Measurements from ENCODE around the gene COL6A3. TPM values are rescaled to one million over a fixed set of nuclear protein-coding genes. Genes with fewer than 3 reads are reported as not detected.

Gene COL6A3
- total RNA-seq, 1 experiment from 2014 or later: 0.57 TPM

DNA sequence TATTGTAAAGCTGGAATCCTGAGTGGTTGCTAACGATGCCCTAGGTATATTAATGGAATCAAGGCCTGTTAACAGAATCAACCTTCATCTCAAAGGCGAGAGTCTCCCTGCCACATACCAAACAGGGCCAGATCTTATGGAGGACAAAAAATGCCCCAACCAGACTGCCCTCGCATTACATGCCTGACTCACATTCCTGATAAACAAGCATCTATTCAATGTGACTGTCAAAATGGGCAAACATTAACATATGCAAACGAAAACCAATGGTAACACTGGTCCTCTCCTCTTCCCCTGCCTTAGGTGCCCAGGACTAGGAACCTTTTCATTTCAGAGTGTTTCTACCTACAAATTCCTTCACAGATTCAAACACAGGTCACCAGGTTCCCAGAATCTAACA lies 83.4 kb downstream of the COL6A3 start:
- ChIA-PET POLR2A (ENCODE audit: unreplicated experiment) (no interaction called here), CTCF (no interaction called here)
- Histone ChIP-seq H3K79me2 (ENCODE audit: low read depth) (no peaks in the 10 kb centered on the region), H3K9me3 (ENCODE audit: insufficient read depth, low read depth) (no peaks in the 10 kb centered on the region), H4K20me1 (ENCODE audit: insufficient read depth) (no peaks in the 10 kb centered on the region), H3K27ac (no peak overlapping the region), H3K4me1 (replicated peaks; ENCODE audit: insufficient read depth) (no peaks in the 10 kb centered on the region), H3K9me2 (ENCODE audit: insufficient read depth) (no peaks in the 10 kb centered on the region), H3K4me2 (no peak overlapping the region), H2AFZ (no peak overlapping the region), H3F3A (ENCODE audit: insufficient read depth, low read depth) (no peaks in the 10 kb centered on the region), H3K4me3 (no peak overlapping the region), H3K36me3 (ENCODE audit: low read depth) (no peaks in the 10 kb centered on the region), H3K27me3 (ENCODE audit: insufficient read depth, low read depth) (no peaks in the 10 kb centered on the region)
- BruUV-seq (replicated peaks): no TSS peak
- intact Hi-C loops (cut with micrococcal nuclease; ENCODE audit: unreplicated experiment): no loop called here
- TF ChIP-seq, protein P1, sequence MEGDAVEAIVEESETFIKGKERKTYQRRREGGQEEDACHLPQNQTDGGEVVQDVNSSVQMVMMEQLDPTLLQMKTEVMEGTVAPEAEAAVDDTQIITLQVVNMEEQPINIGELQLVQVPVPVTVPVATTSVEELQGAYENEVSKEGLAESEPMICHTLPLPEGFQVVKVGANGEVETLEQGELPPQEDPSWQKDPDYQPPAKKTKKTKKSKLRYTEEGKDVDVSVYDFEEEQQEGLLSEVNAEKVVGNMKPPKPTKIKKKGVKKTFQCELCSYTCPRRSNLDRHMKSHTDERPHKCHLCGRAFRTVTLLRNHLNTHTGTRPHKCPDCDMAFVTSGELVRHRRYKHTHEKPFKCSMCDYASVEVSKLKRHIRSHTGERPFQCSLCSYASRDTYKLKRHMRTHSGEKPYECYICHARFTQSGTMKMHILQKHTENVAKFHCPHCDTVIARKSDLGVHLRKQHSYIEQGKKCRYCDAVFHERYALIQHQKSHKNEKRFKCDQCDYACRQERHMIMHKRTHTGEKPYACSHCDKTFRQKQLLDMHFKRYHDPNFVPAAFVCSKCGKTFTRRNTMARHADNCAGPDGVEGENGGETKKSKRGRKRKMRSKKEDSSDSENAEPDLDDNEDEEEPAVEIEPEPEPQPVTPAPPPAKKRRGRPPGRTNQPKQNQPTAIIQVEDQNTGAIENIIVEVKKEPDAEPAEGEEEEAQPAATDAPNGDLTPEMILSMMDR (conservative IDR thresholded peaks at IDR 0.05): no peak
- TF ChIP-seq EZH2 (IDR thresholded peaks at IDR 0.05; ENCODE audit: low read depth): no peak
- no peak for DNase-seq

DNA sequence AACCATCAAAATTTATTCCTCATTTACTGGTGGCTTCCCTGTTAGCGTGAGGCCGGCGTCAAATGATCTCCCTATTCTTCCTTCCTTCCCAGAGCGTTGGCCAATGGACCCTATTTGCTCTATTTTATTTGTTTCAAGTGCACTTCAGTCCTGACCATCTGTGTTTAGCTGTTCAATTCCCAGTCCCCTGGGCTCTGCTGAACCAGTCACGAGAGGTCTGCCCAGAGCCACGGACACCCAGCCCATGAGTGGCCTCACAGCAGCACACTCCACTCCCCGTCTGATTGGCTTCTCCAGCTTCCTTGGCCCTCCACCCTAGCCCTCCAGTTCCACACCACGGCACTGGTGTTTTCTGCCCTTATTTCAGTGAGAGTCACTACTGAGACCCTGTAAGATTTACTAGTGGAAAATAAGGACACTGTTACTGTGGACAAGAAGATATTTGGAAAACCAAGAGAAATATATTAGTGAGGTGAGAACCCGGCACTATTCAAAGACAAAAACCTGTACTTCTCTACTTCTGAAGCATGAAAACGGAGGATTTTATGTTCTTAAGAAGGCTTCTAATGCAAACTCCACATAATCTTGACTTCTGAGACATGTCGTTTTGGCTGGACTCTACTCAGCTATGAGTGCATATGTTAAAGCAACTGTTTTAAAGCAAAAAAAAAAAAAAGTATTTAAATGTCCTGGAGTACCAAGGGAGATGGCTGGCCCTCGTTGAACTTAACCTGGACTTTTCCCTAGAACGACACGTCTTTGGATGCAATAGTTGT lies 86.6 kb downstream of the COL6A3 start:
- Histone ChIP-seq H3K9me2 (ENCODE audit: insufficient read depth) (no peaks in the 10 kb centered on the region), H3K79me2 (ENCODE audit: low read depth) (no peaks in the 10 kb centered on the region), H3F3A (ENCODE audit: insufficient read depth, low read depth) (no peaks in the 10 kb centered on the region), H3K9me3 (ENCODE audit: insufficient read depth, low read depth) (no peaks in the 10 kb centered on the region), H2AFZ (no peak overlapping the region), H3K27me3 (ENCODE audit: insufficient read depth, low read depth) (no peaks in the 10 kb centered on the region; the same call in 1 of the 2 replicates), H3K27ac (no peak overlapping the region), H3K4me1 (replicated peaks; ENCODE audit: insufficient read depth) (no peaks in the 10 kb centered on the region), H3K4me3 (no peak overlapping the region), H4K20me1 (ENCODE audit: insufficient read depth) (no peaks in the 10 kb centered on the region), H3K4me2 (no peak overlapping the region), H3K36me3 (ENCODE audit: low read depth) (no peaks in the 10 kb centered on the region)
- TF ChIP-seq, protein P1 (conservative IDR thresholded peaks at IDR 0.05): no peak
- TF ChIP-seq EZH2 (IDR thresholded peaks at IDR 0.05; ENCODE audit: low read depth): no peak
- CTCF ChIA-PET: no interaction called here
- DNase-seq: no peak
- intact Hi-C loops (cut with micrococcal nuclease; ENCODE audit: unreplicated experiment): no loop called here
- POLR2A ChIA-PET (ENCODE audit: unreplicated experiment): interaction anchor here (0.6 to 0.7 kb wide), 2 partner anchors 162 to 213 kb away, joined by 5 to 17 read pairs; no protein-coding TSS in a partner anchor
- BruUV-seq (replicated peaks): no TSS peak

DNA sequence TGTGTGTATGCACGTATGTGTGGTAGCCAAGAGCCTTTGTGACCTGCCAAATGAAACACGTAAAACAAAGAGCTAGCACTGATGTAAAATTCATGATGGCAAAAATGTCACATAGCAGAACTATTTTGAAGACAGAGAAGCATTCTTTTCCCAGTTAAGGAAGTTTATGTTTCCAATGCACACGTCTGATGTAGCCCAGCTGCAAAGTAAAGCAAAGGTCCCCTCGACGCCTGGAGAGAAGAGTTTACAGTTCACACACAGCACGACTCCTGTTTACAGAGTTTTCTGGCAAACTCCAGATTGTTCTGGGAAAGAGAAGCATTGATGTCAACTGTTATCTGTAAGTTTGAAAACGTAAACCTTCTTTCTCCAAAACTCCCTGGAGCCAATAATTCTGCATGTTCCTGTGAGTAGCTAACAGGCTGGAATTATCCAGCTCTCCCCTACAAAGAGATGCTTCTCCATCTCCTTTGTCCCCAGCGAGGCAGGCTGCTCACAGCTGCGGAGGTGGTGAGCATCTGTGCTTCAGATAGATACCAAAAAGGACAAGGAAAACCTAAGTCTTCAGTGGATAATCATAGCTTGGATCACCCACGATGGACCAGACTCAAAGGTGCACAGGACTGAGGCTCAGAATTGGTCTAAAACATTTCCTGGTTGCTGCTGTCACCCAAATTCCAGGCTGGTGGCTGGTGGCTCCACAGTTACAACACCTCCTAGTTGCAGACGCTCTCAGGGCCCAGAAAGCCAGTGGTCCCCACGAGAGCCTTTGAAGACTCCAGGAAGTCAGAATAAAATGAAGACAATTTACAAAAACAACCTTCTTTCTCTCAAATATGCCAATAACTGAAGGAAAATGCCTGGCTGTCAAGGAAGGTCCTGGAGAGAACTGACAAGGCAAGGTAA lies 87.4 kb downstream of the COL6A3 start:
- H3K4me3 ChIP-seq: no peak overlapping the region
- H3K27me3 ChIP-seq (ENCODE audit: insufficient read depth, low read depth): no peaks in the 10 kb centered on the region; the same call in 1 of the 2 replicates
- ChIA-PET POLR2A (ENCODE audit: unreplicated experiment) (interaction anchor here (0.6 kb wide), 1 partner anchor 212 kb away, joined by 5 read pairs; no protein-coding TSS in a partner anchor), CTCF (interaction anchor here (0.6 kb wide), 1 partner anchor 103 kb away, joined by 4 read pairs; no protein-coding TSS in a partner anchor)
- no peaks in the 10 kb centered on the region for H3K36me3 ChIP-seq (ENCODE audit: low read depth)
- H3K9me3 ChIP-seq (ENCODE audit: insufficient read depth, low read depth): no peaks in the 10 kb centered on the region
- intact Hi-C loops (cut with micrococcal nuclease; ENCODE audit: unreplicated experiment): no loop called here
- no peak for DNase-seq
- no peaks in the 10 kb centered on the region for H3K9me2 ChIP-seq (ENCODE audit: insufficient read depth)
- H3K4me2 ChIP-seq: no peak overlapping the region
- H3K27ac ChIP-seq: no peak overlapping the region
- H3K79me2 ChIP-seq (ENCODE audit: low read depth): no peaks in the 10 kb centered on the region
- TF ChIP-seq, protein P1 (conservative IDR thresholded peaks at IDR 0.05): no peak
- H4K20me1 ChIP-seq (ENCODE audit: insufficient read depth): no peaks in the 10 kb centered on the region
- H3F3A ChIP-seq (ENCODE audit: insufficient read depth, low read depth): no peaks in the 10 kb centered on the region
- no peak overlapping the region for H2AFZ ChIP-seq
- no TSS peak for BruUV-seq (replicated peaks)
- H3K4me1 ChIP-seq (replicated peaks; ENCODE audit: insufficient read depth): no peaks in the 10 kb centered on the region

All from PC-9 (cell line).